PC-3 (cell line): ENCODE results near the gene KCNH8. TPM values are rescaled to one million over a fixed set of nuclear protein-coding genes. Genes with fewer than 3 reads are reported as not detected.

ENCODE experiments used
- ATAC-seq: fragments of 200-7000 bp; cut with Tn5 transposase; 2 replicates; pipeline ENCODE4 v1.9.1; 2020; ENCODE audit warnings: mild to moderate bottlenecking, moderate library complexity
- BruUV-seq: library from RNA; stranded (reverse); fragments of 400-500 nt; replicated peaks from 2 replicates; lab custom pipeline; 2021; lab: Mats Ljungman, UMichigan
- CTCF ChIA-PET: fragments of 300-600 bp; sonication (Branson Sonifier 250); formaldehyde crosslinking; loops from one replicate; lab custom pipeline; 2022; ENCODE audit warnings: antibody characterized with exemption; lab: Charles Lee
- POLR2A ChIA-PET: fragments of 300-600 bp; sonication (Branson Sonifier 250); formaldehyde crosslinking; loops from one replicate; lab custom pipeline; 2022; ENCODE audit warnings: antibody characterized with exemption; ENCODE audit not compliant: unreplicated experiment; lab: Charles Lee
- DNase-seq: peaks from one replicate; pipeline ENCODE4 v3.0.0-alpha.2; 2015
- H2AFZ ChIP-seq: fragments of 300-600 bp; sonication (generic); 2 replicates; pipeline ENCODE4 v1.6.0; 2016; ENCODE audit warnings: antibody characterized with exemption, low read length
- H3F3A ChIP-seq: fragments of 300-600 bp; sonication (generic); one replicate; pipeline ENCODE4 v1.6.0; 2017; ENCODE audit warnings: antibody characterized with exemption, low read length, control low read depth, mild to moderate bottlenecking; ENCODE audit not compliant: unreplicated experiment
- H3K27ac ChIP-seq: fragments of 300-600 bp; sonication (generic); 2 replicates; pipeline ENCODE4 v1.5.1; 2016; ENCODE audit warnings: mild to moderate bottlenecking, low read length
- H3K27me3 ChIP-seq: fragments of 300-600 bp; sonication (generic); 2 replicates; pipeline ENCODE4 v1.6.1; 2016; ENCODE audit warnings: low read length, mixed read lengths
- H3K36me3 ChIP-seq: fragments of 300-600 bp; sonication (generic); 2 replicates; pipeline ENCODE4 v1.6.1; 2016; ENCODE audit warnings: low read depth, mixed run types, low read length, mixed read lengths
- H3K4me1 ChIP-seq: fragments of 300-600 bp; sonication (generic); 2 replicates; pipeline ENCODE4 v1.5.1; 2016; ENCODE audit warnings: low read length; ENCODE audit not compliant: insufficient read depth
- H3K4me2 ChIP-seq: fragments of 300-600 bp; sonication (generic); 2 replicates; pipeline ENCODE4 v1.6.0; 2016; ENCODE audit warnings: low read length
- H3K4me3 ChIP-seq: fragments of 300-600 bp; sonication (generic); 2 replicates; pipeline ENCODE4 v1.5.1; 2016; ENCODE audit warnings: mild to moderate bottlenecking, low read length, mixed read lengths
- H3K79me2 ChIP-seq: fragments of 300-600 bp; sonication (generic); 2 replicates; pipeline ENCODE4 v1.6.1; 2017; ENCODE audit warnings: low read length, mixed read lengths
- H3K9ac ChIP-seq: fragments of 300-600 bp; sonication (generic); 2 replicates; pipeline ENCODE4 v1.6.0; 2016; ENCODE audit warnings: mild to moderate bottlenecking, low read length
- H3K9me2 ChIP-seq: fragments of 300-600 bp; sonication (generic); replicated peaks from 2 replicates; pipeline ENCODE4 v1.6.1; 2016; ENCODE audit warnings: mixed run types, low read length, mixed read lengths
- H3K9me3 ChIP-seq: fragments of 300-600 bp; sonication (generic); 2 replicates; pipeline ENCODE4 v1.6.1; 2016; ENCODE audit warnings: low read length, mixed read lengths
- H4K20me1 ChIP-seq: fragments of 300-600 bp; sonication (generic); 2 replicates; pipeline ENCODE4 v1.6.1; 2016; ENCODE audit warnings: low read length, mixed read lengths
- EZH2 ChIP-seq: fragments of 300-600 bp; sonication (generic); IDR thresholded peaks from one replicate; pipeline ENCODE4 v1.6.1; 2017; ENCODE audit warnings: antibody characterized with exemption, mild to moderate bottlenecking, low read length; ENCODE audit not compliant: unreplicated experiment
- EZH2phosphoT487 ChIP-seq: fragments of 300-600 bp; sonication (generic); IDR thresholded peaks from 2 replicates; pipeline ENCODE4 v1.6.1; 2018; ENCODE audit warnings: mild to moderate bottlenecking, antibody characterized with exemption, low read length, borderline replicate concordance
- intact Hi-C: fragments of 100-400 bp; cut with micrococcal nuclease; formaldehyde crosslinking; loops from 2 replicates; pipeline ENCODE4 v1.9.0; 2023
- total RNA-seq: library from RNA; depleted of rRNA; stranded (reverse); fragments of >200 nt; gene quantifications from 2 replicates; pipeline ENCODE4 v1.2.3, GENCODE V29; 2014
- TF ChIP-seq, protein P1 (sequence below): fragments of 300-600 bp; sonication (generic); conservative IDR thresholded peaks from 2 replicates; pipeline ENCODE4 v1.5.1; 2017; ENCODE audit warnings: antibody characterized with exemption, low read depth, mild to moderate bottlenecking, low read length

KCNH8 gene
- total RNA-seq, 1 experiment from 2014 or later = not detected

- DNase-seq = no peak
- TF ChIP-seq EZH2phosphoT487 (no peak), EZH2 (no peak)
- TF ChIP-seq, protein P1, sequence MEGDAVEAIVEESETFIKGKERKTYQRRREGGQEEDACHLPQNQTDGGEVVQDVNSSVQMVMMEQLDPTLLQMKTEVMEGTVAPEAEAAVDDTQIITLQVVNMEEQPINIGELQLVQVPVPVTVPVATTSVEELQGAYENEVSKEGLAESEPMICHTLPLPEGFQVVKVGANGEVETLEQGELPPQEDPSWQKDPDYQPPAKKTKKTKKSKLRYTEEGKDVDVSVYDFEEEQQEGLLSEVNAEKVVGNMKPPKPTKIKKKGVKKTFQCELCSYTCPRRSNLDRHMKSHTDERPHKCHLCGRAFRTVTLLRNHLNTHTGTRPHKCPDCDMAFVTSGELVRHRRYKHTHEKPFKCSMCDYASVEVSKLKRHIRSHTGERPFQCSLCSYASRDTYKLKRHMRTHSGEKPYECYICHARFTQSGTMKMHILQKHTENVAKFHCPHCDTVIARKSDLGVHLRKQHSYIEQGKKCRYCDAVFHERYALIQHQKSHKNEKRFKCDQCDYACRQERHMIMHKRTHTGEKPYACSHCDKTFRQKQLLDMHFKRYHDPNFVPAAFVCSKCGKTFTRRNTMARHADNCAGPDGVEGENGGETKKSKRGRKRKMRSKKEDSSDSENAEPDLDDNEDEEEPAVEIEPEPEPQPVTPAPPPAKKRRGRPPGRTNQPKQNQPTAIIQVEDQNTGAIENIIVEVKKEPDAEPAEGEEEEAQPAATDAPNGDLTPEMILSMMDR = no peak
Measured at GRCh38 chr3:19173945-19174344, 25.6 kb downstream of the KCNH8 start.

DNA sequence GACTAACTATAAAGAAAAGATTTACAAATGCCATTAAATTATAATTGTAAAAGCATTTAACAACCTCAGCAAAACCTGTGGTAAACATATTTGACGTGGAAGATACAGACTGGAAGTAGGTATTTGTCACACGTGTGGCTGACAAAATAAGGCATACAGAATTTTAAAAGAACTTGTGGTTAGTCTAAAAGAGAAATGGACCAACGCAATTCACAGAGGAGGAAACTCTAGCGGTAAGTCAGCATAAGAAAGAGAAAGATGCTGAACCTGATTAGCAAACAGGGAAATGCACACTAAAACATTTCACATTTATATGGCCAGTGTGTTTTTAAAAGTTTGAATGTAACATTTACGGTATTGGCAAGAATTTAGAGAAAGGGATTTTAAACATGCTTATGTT lies 35.3 kb downstream of the KCNH8 start:
- POLR2A ChIA-PET = no interaction called here
- no peaks in the 10 kb centered on the region for H3K4me1 ChIP-seq
- H3K27me3 ChIP-seq = peaks cover 36% of the 10 kb centered on the region
- no peak for DNase-seq
- no peaks in the 10 kb centered on the region for H3F3A ChIP-seq
- intact Hi-C loops = no loop called here
- no peaks in the 10 kb centered on the region for H3K79me2 ChIP-seq
- no peak overlapping the region for H3K9ac ChIP-seq
- H2AFZ ChIP-seq = no peak overlapping the region
- no peak for ATAC-seq
- no peaks in the 10 kb centered on the region for H4K20me1 ChIP-seq
- H3K9me3 ChIP-seq = no peaks in the 10 kb centered on the region
- no peak overlapping the region for H3K27ac ChIP-seq
- H3K9me2 ChIP-seq = no peaks in the 10 kb centered on the region
- TF ChIP-seq, protein P1 = no peak
- TF ChIP-seq EZH2 (no peak), EZH2phosphoT487 (no peak)
- no TSS peak for BruUV-seq
- H3K4me3 ChIP-seq = no peak overlapping the region
- H3K4me2 ChIP-seq = no peak overlapping the region
- CTCF ChIA-PET = no interaction called here
- no peaks in the 10 kb centered on the region for H3K36me3 ChIP-seq

More at GRCh38 chr3:19173945-19174344, 25.6 kb downstream of the KCNH8 start:
- Histone ChIP-seq H3K27me3 (peaks cover 9% of the 10 kb centered on the region; the same call in 1 of the 2 replicates), H3F3A (no peaks in the 10 kb centered on the region), H3K4me3 (no peak overlapping the region), H3K9me2 (no peaks in the 10 kb centered on the region), H3K27ac (no peak overlapping the region), H3K9ac (no peak overlapping the region), H3K4me2 (no peak overlapping the region), H3K36me3 (no peaks in the 10 kb centered on the region), H2AFZ (no peak overlapping the region), H3K9me3 (no peaks in the 10 kb centered on the region), H3K79me2 (no peaks in the 10 kb centered on the region), H3K4me1 (no peaks in the 10 kb centered on the region), H4K20me1 (no peaks in the 10 kb centered on the region)
- no TSS peak for BruUV-seq
- CTCF ChIA-PET = no interaction called here
- intact Hi-C loops = no loop called here
- POLR2A ChIA-PET = no interaction called here
- no peak for ATAC-seq

GRCh38 chr3:19190126-19190525 lies 41.8 kb downstream of the KCNH8 start:
- BruUV-seq = no TSS peak
- ATAC-seq (no peak), DNase-seq (no peak)
- no peak overlapping the region for H2AFZ ChIP-seq
- no peaks in the 10 kb centered on the region for H4K20me1 ChIP-seq
- no peak overlapping the region for H3K9ac ChIP-seq
- H3K27ac ChIP-seq = no peak overlapping the region
- H3K4me2 ChIP-seq = no peak overlapping the region
- H3K36me3 ChIP-seq = no peaks in the 10 kb centered on the region
- POLR2A ChIA-PET = no interaction called here
- H3K79me2 ChIP-seq = no peaks in the 10 kb centered on the region
- H3F3A ChIP-seq = no peaks in the 10 kb centered on the region
- intact Hi-C loops = no loop called here
- TF ChIP-seq EZH2phosphoT487 (no peak), EZH2 (no peak)
- TF ChIP-seq, protein P1 = no peak
- H3K9me2 ChIP-seq = no peaks in the 10 kb centered on the region
- no peak overlapping the region for H3K4me3 ChIP-seq
- no peaks in the 10 kb centered on the region for H3K9me3 ChIP-seq
- CTCF ChIA-PET = no interaction called here
- H3K27me3 ChIP-seq = peaks cover 23% of the 10 kb centered on the region
- no peaks in the 10 kb centered on the region for H3K4me1 ChIP-seq
